Measurements from ENCODE around the gene EQTN.

- TF ChIP-seq EZH2 (IDR thresholded peaks at IDR 0.05) = no peak
- no peak for TF ChIP-seq POLR2AphosphoS5 (IDR thresholded peaks at IDR 0.05; ENCODE audit: borderline replicate concordance, low read depth, low read length)
These were observed 13.6 kb upstream of the EQTN start for GRCh38 chr9:27310582-27310981.

All from SK-N-MC (cell line).